GM18526 (cell line): ENCODE measurements around the gene RASGRP3.

Experiments
- POLR2A ChIP-seq: IDR thresholded peaks from 3 replicates; pipeline ENCODE4 v1.6.1; 2011; ENCODE audit not compliant: insufficient read length; ENCODE audit errors: extremely low read depth

The RASGRP3 gene

DNA sequence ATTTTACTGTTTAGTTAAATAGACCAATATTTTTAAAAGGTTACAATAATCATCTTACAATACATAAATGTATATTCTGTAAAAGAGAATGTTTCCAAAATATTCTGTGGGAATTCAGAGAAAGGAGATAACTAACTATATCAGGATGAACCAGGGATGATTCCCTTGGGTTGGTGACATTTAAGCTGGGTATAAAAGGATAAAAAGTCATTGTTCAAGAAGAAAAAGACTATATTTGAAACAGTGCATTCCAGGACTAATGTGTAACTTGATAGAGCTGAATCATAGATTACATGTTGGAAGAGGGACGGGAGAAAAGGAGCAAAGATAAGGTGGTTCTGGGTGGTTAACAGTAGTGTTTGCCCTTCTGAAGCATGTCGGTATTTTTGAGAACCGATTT is 10.1 kb downstream of the RASGRP3 start:
- TF ChIP-seq POLR2A: no peak

- no peak for TF ChIP-seq POLR2A
Observed at GRCh38 chr2:33488178-33488690, 11.8 kb downstream of the RASGRP3 start.

- TF ChIP-seq POLR2A: no peak
Observed at GRCh38 chr2:33488715-33489540, 12.5 kb downstream of the RASGRP3 start.

GRCh38 chr2:33489835-33490431 is 13.5 kb downstream of the RASGRP3 start:
- TF ChIP-seq POLR2A: no peak

GRCh38 chr2:33491441-33492084 is 15.1 kb downstream of the RASGRP3 start:
- TF ChIP-seq POLR2A: no peak

DNA sequence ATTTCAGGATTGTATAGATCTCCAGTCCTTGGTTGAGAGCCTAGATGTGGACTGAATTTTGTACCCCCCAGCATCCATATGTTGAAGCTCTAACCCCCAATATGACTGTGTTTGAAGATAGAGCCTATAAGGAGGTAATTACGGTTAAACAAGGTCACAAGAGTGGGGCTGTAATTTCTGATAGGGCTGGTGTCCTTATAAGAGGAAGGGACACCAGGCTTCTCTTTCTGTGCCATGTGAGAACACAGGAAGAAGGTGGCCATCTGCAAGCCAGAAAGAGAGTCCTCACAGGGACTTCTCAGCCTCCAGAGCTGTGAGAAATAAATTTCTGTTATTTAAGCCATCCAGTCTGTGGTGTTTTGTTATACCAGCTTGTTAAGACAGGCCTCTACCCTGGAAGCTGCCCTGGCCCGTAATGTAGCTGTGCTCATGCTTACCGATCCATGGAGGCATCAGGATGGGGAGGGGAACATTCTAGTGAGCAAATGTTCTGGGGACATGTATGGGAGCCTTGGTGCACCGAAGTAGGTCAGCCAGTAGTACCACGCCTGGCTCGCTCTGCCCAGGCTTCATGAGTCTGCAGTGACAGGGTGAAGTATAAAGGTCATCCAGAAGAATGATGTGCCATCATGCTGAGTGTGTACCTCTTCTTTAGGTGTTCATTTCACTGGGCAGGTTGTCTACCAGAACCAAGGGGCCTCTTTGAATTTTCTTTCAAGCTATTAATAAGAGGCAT is 16.1 kb downstream of the RASGRP3 start:
- TF ChIP-seq POLR2A: no peak

GRCh38 chr2:33494155-33494779 is 17.8 kb downstream of the RASGRP3 start:
- TF ChIP-seq POLR2A: no peak

- TF ChIP-seq POLR2A: no peak
Observed at GRCh38 chr2:33494877-33495641, 18.6 kb downstream of the RASGRP3 start.

DNA sequence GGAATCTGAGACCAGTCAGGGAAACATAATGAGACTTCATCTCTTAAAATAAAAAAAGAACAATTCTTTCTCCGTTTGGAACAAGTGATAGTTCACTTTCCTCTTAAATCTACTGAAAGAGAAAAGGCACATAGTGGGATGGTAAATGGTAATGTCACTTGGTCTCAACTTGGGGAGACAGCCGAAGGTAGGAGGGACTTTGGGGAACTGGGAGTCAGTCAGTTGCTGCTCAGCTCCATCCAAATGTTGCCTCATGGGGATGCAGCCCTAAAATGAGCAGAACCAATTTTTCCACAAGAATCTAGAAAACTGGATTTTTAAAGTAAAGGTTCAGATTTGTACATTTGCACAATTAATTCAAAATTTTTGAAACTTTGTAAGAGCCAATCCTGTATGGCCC is 19.2 kb downstream of the RASGRP3 start:
- no peak for TF ChIP-seq POLR2A

DNA sequence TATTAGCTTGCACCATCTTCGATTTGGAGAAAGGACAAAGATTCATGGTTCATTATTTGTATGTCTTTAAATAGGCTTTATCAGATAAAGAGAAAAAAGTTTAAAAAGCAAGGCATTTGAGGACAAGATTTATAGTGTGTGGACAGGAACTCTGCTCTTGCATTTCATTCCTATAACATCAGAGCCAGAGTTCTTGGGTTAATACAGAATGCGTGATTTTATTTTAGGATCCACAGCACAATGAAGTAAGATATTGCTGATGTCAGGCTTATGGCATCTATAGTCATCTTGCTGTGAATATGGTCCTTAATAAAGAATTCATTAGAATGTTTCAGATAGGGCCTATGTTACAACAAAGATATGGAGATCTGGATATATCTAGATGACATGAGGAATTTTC is 19.7 kb downstream of the RASGRP3 start:
- TF ChIP-seq POLR2A: no peak

GRCh38 chr2:33496726-33497125 is 20.3 kb downstream of the RASGRP3 start:
- TF ChIP-seq POLR2A: no peak

DNA sequence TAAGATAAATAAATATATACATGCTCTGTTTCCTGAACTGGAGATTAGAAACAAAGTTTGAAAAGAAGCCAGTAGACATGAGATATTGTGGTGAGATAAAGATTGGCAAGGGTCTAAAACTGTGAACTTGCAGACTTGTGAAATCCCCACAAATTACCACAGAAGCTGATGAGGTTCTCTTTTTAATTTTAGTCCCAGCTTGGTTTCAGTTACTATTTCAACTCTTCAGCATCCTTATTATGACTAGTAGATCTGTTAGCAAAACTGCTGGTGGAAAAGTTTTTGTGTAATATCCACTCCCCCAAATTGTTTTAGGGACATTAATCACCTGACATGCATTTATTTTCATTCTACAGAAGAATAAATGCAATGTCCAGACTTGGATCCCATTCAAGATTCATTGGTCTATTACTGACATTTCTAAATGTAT is 20.8 kb downstream of the RASGRP3 start:
- TF ChIP-seq POLR2A: no peak

DNA sequence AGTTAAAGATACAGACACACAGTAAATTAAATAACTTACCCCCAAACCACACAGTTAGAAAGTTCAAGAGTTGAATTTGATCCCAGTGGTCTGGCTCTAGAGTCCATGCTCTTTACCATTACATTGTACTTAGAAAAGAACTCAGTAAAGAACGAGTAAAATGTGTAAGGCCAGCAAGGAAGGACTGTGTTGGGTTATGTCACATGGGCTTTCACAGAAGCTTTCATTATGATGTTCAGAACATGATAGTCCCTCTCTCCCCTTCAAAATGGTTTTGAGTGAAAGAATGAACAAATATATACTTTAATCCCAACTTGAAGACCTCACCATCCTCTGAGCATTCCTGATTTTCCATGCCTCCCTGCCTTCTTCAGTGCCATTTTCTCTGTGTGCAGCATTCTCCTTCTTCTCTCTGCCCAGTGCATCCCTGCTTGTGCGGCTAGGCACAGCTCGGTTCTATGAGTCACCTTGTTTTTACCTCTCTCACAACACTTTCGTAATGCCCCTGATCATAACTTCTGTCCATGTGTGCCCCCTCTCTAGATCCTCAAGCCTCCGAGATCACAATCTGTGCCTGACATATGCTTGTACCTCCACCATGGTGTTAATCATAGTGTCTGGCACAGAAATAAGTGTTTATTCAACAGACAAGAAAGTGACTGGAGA is 22.0 kb downstream of the RASGRP3 start:
- no peak for TF ChIP-seq POLR2A

- TF ChIP-seq POLR2A: no peak
Observed at GRCh38 chr2:33500177-33500576, 23.7 kb downstream of the RASGRP3 start.
